HepG2 (cell line): ENCODE results near the gene TPRA1. TPM values are rescaled to one million over a fixed set of nuclear protein-coding genes. Genes with fewer than 3 reads are reported as not detected.
A peak's percentile ranks its signal among the peaks of the same experiment; 100 is the strongest.

Source experiments
- DPF2 ChIP-seq: sonication (generic); formaldehyde crosslinking; IDR thresholded peaks from 2 replicates; pipeline ENCODE4 v1.4.0; 2020; ENCODE audit warnings: mild to moderate bottlenecking, low read depth, missing genetic modification reagents, borderline replicate concordance
- HNRNPL ChIP-seq: fragments of 200-400 bp; formaldehyde crosslinking; IDR thresholded peaks from 2 replicates; pipeline ENCODE4 v1.6.1; 2017; ENCODE audit warnings: mild to moderate bottlenecking, low read depth, low read length
- KLF11 ChIP-seq: IDR thresholded peaks from 2 replicates; pipeline ENCODE4 v1.6.1; 2016; ENCODE audit warnings: missing compliant biosample characterization
- RARA ChIP-seq: IDR thresholded peaks from 2 replicates; pipeline ENCODE4 v1.6.1; 2016; ENCODE audit warnings: missing genetic modification reagents, missing compliant biosample characterization
- STAT5B ChIP-seq: sonication (generic); formaldehyde crosslinking; IDR thresholded peaks from 2 replicates; pipeline ENCODE4 v1.4.0; 2020; ENCODE audit warnings: missing genetic modification reagents
- ZMYM4 ChIP-seq: sonication (generic); formaldehyde crosslinking; IDR thresholded peaks from 2 replicates; pipeline ENCODE4 v1.8.1; 2023; ENCODE audit warnings: mild to moderate bottlenecking, missing genetic modification reagents
- ZNF329 ChIP-seq: sonication (generic); formaldehyde crosslinking; IDR thresholded peaks from 2 replicates; pipeline ENCODE4 v1.9.0; 2021; ENCODE audit warnings: low read depth, mild to moderate bottlenecking, missing genetic modification reagents
- ZNF768 ChIP-seq: sonication (generic); formaldehyde crosslinking; IDR thresholded peaks from 2 replicates; pipeline ENCODE4 v1.4.0; 2020; ENCODE audit warnings: missing genetic modification reagents
- polyA plus RNA-seq, 8 experiments: library from polyadenylated mRNA; depleted of rRNA in 3 of 8; stranded (reverse) in 7 of 8; unstranded in 1 of 8; fragments of >200 nt; fragmentation: Illumina TruSeq in 4 of 8; extraction: Trizol in 4 of 8; gene quantifications; 2 replicates each; pipeline versions ENCODE4 v1.2.1 to v1.2.3, GENCODE V29; 2011 to 2016; ENCODE audit warnings: low read depth in 4 of 8, missing spikeins in 1 of 8, mixed read lengths in 1 of 8; ENCODE audit not compliant: insufficient read depth in 1 of 8
- total RNA-seq, 5 experiments: library from RNA; depleted of rRNA; stranded (reverse); fragments of >200 nt; fragmentation: Illumina TruSeq; extraction: Trizol; gene quantifications; 2 replicates each; pipeline ENCODE4 v1.2.3, GENCODE V29; 2016; ENCODE audit warnings: low read depth in 1 of 5
- TF ChIP-seq, protein P1 (sequence below): sonication (generic); formaldehyde crosslinking; IDR thresholded peaks from 2 replicates; pipeline ENCODE4 v1.4.0; 2020; ENCODE audit warnings: missing genetic modification reagents
- TF ChIP-seq, protein P2 (sequence below): sonication (generic); formaldehyde crosslinking; IDR thresholded peaks from 2 replicates; pipeline ENCODE4 v1.4.0; 2020; ENCODE audit warnings: missing genetic modification reagents, borderline replicate concordance
- TF ChIP-seq, protein P3 (sequence below): sonication (generic); formaldehyde crosslinking; IDR thresholded peaks from 2 replicates; pipeline ENCODE4 v1.5.1; 2020; ENCODE audit warnings: missing genetic modification reagents, mild to moderate bottlenecking, borderline replicate concordance
- TF ChIP-seq, protein P4 (sequence below): sonication (generic); formaldehyde crosslinking; IDR thresholded peaks from 2 replicates; pipeline ENCODE4 v1.9.0; 2021; ENCODE audit warnings: missing genetic modification reagents, borderline replicate concordance
- TF ChIP-seq, protein P5 (sequence below): sonication (generic); formaldehyde crosslinking; conservative IDR thresholded peaks from 2 replicates; pipeline ENCODE4 v1.4.0; 2020; ENCODE audit warnings: missing genetic modification reagents

TPRA1 gene
- total and polyA plus RNA-seq, 2 of the 13 experiments (the other 11 are each of a cell fraction or from before 2014, with no cell fraction given), result 25.4 to 25.8 TPM

DNA sequence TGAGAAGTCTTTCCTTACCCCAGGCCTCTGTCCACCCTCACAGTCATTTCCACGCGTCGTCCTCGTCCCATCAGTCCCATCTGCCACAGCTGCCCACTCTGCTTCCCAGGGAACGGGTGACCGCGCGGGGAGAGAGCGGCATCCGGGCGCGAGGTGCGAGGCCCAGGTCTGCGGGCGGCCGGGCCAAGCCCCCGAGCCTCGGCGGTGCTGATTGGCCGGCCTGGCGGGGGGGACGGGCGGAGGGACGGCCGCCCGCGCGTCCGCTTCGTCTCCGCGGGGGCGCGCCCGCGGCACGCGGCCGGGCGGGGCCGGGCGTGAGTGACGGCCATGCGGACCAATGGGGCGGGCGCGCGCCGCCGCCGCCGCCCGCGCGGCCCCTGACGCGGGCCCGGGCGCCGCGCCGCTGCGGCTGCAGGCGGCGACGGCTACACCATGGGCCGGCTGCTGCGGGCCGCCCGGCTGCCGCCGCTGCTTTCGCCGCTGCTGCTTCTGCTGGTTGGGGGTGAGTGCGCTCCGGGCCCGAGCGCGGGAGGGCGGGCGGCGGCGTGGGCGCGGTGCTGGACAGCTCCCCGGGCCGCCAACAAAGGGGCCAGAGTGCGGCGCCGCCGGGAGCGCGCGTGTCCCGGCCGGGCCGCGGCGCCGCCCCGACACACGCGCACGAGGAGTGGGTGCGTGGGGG lies 38.4 kb upstream of the TPRA1 start, which contains the start of gene PODXL2 (continued):
- TF ChIP-seq, protein P1, sequence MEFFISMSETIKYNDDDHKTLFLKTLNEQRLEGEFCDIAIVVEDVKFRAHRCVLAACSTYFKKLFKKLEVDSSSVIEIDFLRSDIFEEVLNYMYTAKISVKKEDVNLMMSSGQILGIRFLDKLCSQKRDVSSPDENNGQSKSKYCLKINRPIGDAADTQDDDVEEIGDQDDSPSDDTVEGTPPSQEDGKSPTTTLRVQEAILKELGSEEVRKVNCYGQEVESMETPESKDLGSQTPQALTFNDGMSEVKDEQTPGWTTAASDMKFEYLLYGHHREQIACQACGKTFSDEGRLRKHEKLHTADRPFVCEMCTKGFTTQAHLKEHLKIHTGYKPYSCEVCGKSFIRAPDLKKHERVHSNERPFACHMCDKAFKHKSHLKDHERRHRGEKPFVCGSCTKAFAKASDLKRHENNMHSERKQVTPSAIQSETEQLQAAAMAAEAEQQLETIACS (CRISPR knock-in tag), result peak; percentile 87
- TF ChIP-seq KLF11 (CRISPR knock-in tag) (peak; percentile 74; the same call in 1 of the 2 replicates), ZMYM4 (CRISPR knock-in tag) (peak; percentile 74), ZNF329 (no peak), ZNF768 (CRISPR knock-in tag) (peak; percentile 38; the same call in 1 of the 2 replicates), DPF2 (CRISPR knock-in tag) (no peak), RARA (peak; percentile 40), HNRNPL (no peak), STAT5B (no peak)
- TF ChIP-seq, protein P2, sequence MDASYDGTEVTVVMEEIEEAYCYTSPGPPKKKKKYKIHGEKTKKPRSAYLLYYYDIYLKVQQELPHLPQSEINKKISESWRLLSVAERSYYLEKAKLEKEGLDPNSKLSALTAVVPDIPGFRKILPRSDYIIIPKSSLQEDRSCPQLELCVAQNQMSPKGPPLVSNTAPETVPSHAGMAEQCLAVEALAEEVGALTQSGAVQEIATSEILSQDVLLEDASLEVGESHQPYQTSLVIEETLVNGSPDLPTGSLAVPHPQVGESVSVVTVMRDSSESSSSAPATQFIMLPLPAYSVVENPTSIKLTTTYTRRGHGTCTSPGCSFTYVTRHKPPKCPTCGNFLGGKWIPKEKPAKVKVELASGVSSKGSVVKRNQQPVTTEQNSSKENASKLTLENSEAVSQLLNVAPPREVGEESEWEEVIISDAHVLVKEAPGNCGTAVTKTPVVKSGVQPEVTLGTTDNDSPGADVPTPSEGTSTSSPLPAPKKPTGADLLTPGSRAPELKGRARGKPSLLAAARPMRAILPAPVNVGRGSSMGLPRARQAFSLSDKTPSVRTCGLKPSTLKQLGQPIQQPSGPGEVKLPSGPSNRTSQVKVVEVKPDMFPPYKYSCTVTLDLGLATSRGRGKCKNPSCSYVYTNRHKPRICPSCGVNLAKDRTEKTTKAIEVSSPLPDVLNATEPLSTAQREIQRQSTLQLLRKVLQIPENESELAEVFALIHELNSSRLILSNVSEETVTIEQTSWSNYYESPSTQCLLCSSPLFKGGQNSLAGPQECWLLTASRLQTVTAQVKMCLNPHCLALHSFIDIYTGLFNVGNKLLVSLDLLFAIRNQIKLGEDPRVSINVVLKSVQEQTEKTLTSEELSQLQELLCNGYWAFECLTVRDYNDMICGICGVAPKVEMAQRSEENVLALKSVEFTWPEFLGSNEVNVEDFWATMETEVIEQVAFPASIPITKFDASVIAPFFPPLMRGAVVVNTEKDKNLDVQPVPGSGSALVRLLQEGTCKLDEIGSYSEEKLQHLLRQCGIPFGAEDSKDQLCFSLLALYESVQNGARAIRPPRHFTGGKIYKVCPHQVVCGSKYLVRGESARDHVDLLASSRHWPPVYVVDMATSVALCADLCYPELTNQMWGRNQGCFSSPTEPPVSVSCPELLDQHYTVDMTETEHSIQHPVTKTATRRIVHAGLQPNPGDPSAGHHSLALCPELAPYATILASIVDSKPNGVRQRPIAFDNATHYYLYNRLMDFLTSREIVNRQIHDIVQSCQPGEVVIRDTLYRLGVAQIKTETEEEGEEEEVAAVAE (CRISPR knock-in tag), result peak; percentile 66; the same call in 1 of the 2 replicates
- TF ChIP-seq, protein P3, sequence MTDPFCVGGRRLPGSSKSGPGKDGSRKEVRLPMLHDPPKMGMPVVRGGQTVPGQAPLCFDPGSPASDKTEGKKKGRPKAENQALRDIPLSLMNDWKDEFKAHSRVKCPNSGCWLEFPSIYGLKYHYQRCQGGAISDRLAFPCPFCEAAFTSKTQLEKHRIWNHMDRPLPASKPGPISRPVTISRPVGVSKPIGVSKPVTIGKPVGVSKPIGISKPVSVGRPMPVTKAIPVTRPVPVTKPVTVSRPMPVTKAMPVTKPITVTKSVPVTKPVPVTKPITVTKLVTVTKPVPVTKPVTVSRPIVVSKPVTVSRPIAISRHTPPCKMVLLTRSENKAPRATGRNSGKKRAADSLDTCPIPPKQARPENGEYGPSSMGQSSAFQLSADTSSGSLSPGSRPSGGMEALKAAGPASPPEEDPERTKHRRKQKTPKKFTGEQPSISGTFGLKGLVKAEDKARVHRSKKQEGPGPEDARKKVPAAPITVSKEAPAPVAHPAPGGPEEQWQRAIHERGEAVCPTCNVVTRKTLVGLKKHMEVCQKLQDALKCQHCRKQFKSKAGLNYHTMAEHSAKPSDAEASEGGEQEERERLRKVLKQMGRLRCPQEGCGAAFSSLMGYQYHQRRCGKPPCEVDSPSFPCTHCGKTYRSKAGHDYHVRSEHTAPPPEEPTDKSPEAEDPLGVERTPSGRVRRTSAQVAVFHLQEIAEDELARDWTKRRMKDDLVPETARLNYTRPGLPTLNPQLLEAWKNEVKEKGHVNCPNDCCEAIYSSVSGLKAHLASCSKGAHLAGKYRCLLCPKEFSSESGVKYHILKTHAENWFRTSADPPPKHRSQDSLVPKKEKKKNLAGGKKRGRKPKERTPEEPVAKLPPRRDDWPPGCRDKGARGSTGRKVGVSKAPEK (CRISPR knock-in tag), result no peak
- TF ChIP-seq, protein P4, sequence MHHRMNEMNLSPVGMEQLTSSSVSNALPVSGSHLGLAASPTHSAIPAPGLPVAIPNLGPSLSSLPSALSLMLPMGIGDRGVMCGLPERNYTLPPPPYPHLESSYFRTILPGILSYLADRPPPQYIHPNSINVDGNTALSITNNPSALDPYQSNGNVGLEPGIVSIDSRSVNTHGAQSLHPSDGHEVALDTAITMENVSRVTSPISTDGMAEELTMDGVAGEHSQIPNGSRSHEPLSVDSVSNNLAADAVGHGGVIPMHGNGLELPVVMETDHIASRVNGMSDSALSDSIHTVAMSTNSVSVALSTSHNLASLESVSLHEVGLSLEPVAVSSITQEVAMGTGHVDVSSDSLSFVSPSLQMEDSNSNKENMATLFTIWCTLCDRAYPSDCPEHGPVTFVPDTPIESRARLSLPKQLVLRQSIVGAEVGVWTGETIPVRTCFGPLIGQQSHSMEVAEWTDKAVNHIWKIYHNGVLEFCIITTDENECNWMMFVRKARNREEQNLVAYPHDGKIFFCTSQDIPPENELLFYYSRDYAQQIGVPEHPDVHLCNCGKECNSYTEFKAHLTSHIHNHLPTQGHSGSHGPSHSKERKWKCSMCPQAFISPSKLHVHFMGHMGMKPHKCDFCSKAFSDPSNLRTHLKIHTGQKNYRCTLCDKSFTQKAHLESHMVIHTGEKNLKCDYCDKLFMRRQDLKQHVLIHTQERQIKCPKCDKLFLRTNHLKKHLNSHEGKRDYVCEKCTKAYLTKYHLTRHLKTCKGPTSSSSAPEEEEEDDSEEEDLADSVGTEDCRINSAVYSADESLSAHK (CRISPR knock-in tag), result no peak
- TF ChIP-seq, protein P5, sequence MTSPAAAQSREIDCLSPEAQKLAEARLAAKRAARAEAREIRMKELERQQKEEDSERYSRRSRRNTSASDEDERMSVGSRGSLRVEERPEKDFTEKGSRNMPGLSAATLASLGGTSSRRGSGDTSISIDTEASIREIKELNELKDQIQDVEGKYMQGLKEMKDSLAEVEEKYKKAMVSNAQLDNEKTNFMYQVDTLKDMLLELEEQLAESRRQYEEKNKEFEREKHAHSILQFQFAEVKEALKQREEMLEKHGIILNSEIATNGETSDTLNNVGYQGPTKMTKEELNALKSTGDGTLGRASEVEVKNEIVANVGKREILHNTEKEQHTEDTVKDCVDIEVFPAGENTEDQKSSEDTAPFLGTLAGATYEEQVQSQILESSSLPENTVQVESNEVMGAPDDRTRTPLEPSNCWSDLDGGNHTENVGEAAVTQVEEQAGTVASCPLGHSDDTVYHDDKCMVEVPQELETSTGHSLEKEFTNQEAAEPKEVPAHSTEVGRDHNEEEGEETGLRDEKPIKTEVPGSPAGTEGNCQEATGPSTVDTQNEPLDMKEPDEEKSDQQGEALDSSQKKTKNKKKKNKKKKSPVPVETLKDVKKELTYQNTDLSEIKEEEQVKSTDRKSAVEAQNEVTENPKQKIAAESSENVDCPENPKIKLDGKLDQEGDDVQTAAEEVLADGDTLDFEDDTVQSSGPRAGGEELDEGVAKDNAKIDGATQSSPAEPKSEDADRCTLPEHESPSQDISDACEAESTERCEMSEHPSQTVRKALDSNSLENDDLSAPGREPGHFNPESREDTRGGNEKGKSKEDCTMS (CRISPR knock-in tag), result no peak
